Mammary epithelial cell (primary cell): ENCODE results near the gene USP40.

Experiments
- CTCF ChIP-seq, 2 donors: IDR thresholded peaks in 1 of 2; conservative IDR thresholded peaks in 1 of 2; 2 replicates each; pipeline ENCODE4 v1.5.1; 2011 to 2012; ENCODE audit warnings: inconsistent platforms in 2 of 2, low read length in 2 of 2, mild to moderate bottlenecking in 2 of 2, control low read depth in 1 of 2, low read depth in 1 of 2; ENCODE audit not compliant: insufficient read depth in 1 of 2; ENCODE audit errors: extremely low read depth in 1 of 2
- EZH2 ChIP-seq: IDR thresholded peaks from 2 replicates; pipeline ENCODE4 v1.6.1; 2012; ENCODE audit warnings: low read length, inconsistent platforms, borderline replicate concordance

- TF ChIP-seq CTCF (conservative IDR thresholded peaks at IDR 0.05 in 1 of 2, IDR thresholded peaks at IDR 0.05 in 1 of 2; ENCODE audit: extremely low read depth in 1 of 2, insufficient read depth in 1 of 2, low read depth in 1 of 2, low read length in 2 of 2): no peak
- no peak for TF ChIP-seq EZH2
These were observed 118.0 kb downstream of the USP40 start for GRCh38 chr2:233448575-233448974.
